H9 (cell line): ENCODE measurements around the gene HDAC2. TPM values are rescaled to one million over a fixed set of nuclear protein-coding genes. Genes with fewer than 3 reads are reported as not detected.

Experiments
- DNase-seq: peaks from one replicate; pipeline ENCODE4 v3.0.0-alpha.2; 2017
- H2AFZ ChIP-seq: one replicate; pipeline ENCODE4 v1.6.1; 2013; ENCODE audit warnings: mild to moderate bottlenecking, low read length, control low read depth, moderate library complexity
- H2AK5ac ChIP-seq: 2 replicates; pipeline ENCODE4 v1.6.1; 2013; ENCODE audit warnings: low read length, control low read depth, mixed read lengths; ENCODE audit not compliant: insufficient read length
- H2BK120ac ChIP-seq: one replicate; pipeline ENCODE4 v1.6.1; 2013; ENCODE audit warnings: low read depth, mild to moderate bottlenecking, low read length, control low read depth, inconsistent platforms; ENCODE audit not compliant: poor library complexity, severe bottlenecking
- H2BK12ac ChIP-seq: 2 replicates; pipeline ENCODE4 v1.6.1; 2013; ENCODE audit warnings: low read length, control low read depth, mixed read lengths, low read depth; ENCODE audit not compliant: insufficient read length
- H2BK15ac ChIP-seq: 2 replicates; pipeline ENCODE4 v1.6.1; 2013; ENCODE audit warnings: low read depth, low read length, control low read depth
- H2BK20ac ChIP-seq: one replicate; pipeline ENCODE4 v1.6.1; 2013; ENCODE audit warnings: low read depth, mild to moderate bottlenecking, low read length, control low read depth, inconsistent platforms; ENCODE audit not compliant: poor library complexity, severe bottlenecking
- H2BK5ac ChIP-seq: 2 replicates; pipeline ENCODE4 v1.6.1; 2013; ENCODE audit warnings: low read length, control low read depth, mixed read lengths; ENCODE audit not compliant: insufficient read length
- H3K14ac ChIP-seq: 2 replicates; pipeline ENCODE4 v1.6.1; 2013; ENCODE audit warnings: low read length, control low read depth; ENCODE audit not compliant: insufficient read depth
- H3K18ac ChIP-seq: 2 replicates; pipeline ENCODE4 v1.6.1; 2013; ENCODE audit warnings: low read depth, mild to moderate bottlenecking, mixed read lengths, low read length, control low read depth; ENCODE audit not compliant: insufficient read length
- H3K23ac ChIP-seq: 2 replicates; pipeline ENCODE4 v1.6.1; 2013; ENCODE audit warnings: low read length, control low read depth, mixed read lengths, low read depth; ENCODE audit not compliant: insufficient read length
- H3K23me2 ChIP-seq: 2 replicates; pipeline ENCODE4 v1.6.1; 2013; ENCODE audit warnings: low read depth, mild to moderate bottlenecking, mixed read lengths, low read length, control low read depth; ENCODE audit not compliant: insufficient read length, poor library complexity, severe bottlenecking
- H3K27ac ChIP-seq: 2 replicates; pipeline ENCODE4 v1.5.1; 2013; ENCODE audit warnings: low read length, control low read depth, mixed read lengths, low read depth; ENCODE audit not compliant: insufficient read length
- H3K27me3 ChIP-seq: 2 replicates; pipeline ENCODE4 v1.6.1; 2013; ENCODE audit warnings: low read length, control low read depth, inconsistent platforms; ENCODE audit not compliant: insufficient read depth
- H3K4ac ChIP-seq: 2 replicates; pipeline ENCODE4 v1.6.1; 2013; ENCODE audit warnings: low read depth, mild to moderate bottlenecking, control low read depth, inconsistent platforms, low read length, moderate library complexity
- H3K4me1 ChIP-seq: 2 replicates; pipeline ENCODE4 v1.6.1; 2013; ENCODE audit warnings: low read length, control low read depth, inconsistent platforms; ENCODE audit not compliant: insufficient read depth
- H3K4me2 ChIP-seq: 2 replicates; pipeline ENCODE4 v1.6.1; 2013; ENCODE audit warnings: low read length, control low read depth, mixed read lengths; ENCODE audit not compliant: insufficient read length, insufficient read depth
- H3K56ac ChIP-seq: 2 replicates; pipeline ENCODE4 v1.6.1; 2013; ENCODE audit warnings: low read depth, mild to moderate bottlenecking, mixed read lengths, low read length, control low read depth; ENCODE audit not compliant: insufficient read length
- H3K79me1 ChIP-seq: 2 replicates; pipeline ENCODE4 v1.6.1; 2013; ENCODE audit warnings: low read depth, mild to moderate bottlenecking, moderate library complexity, low read length, control low read depth, inconsistent platforms; ENCODE audit not compliant: insufficient read depth, poor library complexity, severe bottlenecking
- H3K79me2 ChIP-seq: 2 replicates; pipeline ENCODE4 v1.6.1; 2013; ENCODE audit warnings: low read length, control low read depth, inconsistent platforms; ENCODE audit not compliant: insufficient read depth
- H3K9ac ChIP-seq: 2 replicates; pipeline ENCODE4 v1.6.1; 2013; ENCODE audit warnings: low read length, control low read depth, mixed read lengths; ENCODE audit not compliant: insufficient read length; ENCODE audit errors: extremely low read depth
- H3K9me3 ChIP-seq: one replicate; pipeline ENCODE4 v1.6.1; 2013; ENCODE audit warnings: low read depth, low read length, inconsistent platforms; ENCODE audit not compliant: control insufficient read depth
- H3T11ph ChIP-seq: one replicate; pipeline ENCODE4 v1.6.1; 2013; ENCODE audit warnings: mild to moderate bottlenecking, low read length, control low read depth, inconsistent platforms
- H4K20me1 ChIP-seq: one replicate; pipeline ENCODE4 v1.6.1; 2013; ENCODE audit not compliant: control insufficient read depth, insufficient read length, insufficient read depth
- H4K5ac ChIP-seq: 2 replicates; pipeline ENCODE4 v1.6.1; 2013; ENCODE audit warnings: low read depth, mild to moderate bottlenecking, mixed read lengths, low read length, control low read depth; ENCODE audit not compliant: insufficient read length
- H4K8ac ChIP-seq: replicated peaks from 2 replicates; pipeline ENCODE4 v1.6.1; 2013; ENCODE audit warnings: low read length, control low read depth, mixed read lengths, low read depth; ENCODE audit not compliant: insufficient read length
- H4K91ac ChIP-seq: 2 replicates; pipeline ENCODE4 v1.6.1; 2013; ENCODE audit warnings: low read depth, mild to moderate bottlenecking, moderate library complexity, mixed read lengths, low read length, control low read depth; ENCODE audit not compliant: insufficient read length
- H3K27ac Mint-ChIP-seq, 3 experiments: 2 replicates in 2 of 3; 3 replicates in 1 of 3; pipeline ENCODE4 v1.8.0; 2020 to 2021; ENCODE audit warnings: mixed read lengths in 3 of 3, mild to moderate bottlenecking in 1 of 3, moderate library complexity in 1 of 3
- H3K27me3 Mint-ChIP-seq: 2 replicates; pipeline ENCODE4 v1.8.0; 2021; ENCODE audit warnings: low read depth, mild to moderate bottlenecking, moderate library complexity, mixed read lengths
- H3K36me3 Mint-ChIP-seq, 3 experiments: 2 replicates in 2 of 3; 3 replicates in 1 of 3; pipeline ENCODE4 v1.8.0; 2020 to 2021; ENCODE audit warnings: low read depth in 3 of 3, mixed read lengths in 3 of 3; ENCODE audit not compliant: insufficient read depth in 1 of 3
- H3K4me1 Mint-ChIP-seq, 2 experiments: 2 replicates each; pipeline ENCODE4 v1.8.0; 2020; ENCODE audit warnings: mixed read lengths in 2 of 2
- H3K4me3 Mint-ChIP-seq, 2 experiments: 2 replicates in 1 of 2; 3 replicates in 1 of 2; pipeline ENCODE4 v1.8.0; 2020 to 2021; ENCODE audit warnings: mild to moderate bottlenecking in 2 of 2, mixed read lengths in 2 of 2, moderate library complexity in 1 of 2
- H3K9me3 Mint-ChIP-seq, 2 experiments: 2 replicates in 1 of 2; 3 replicates in 1 of 2; pipeline ENCODE4 v1.8.0; 2020; ENCODE audit warnings: mild to moderate bottlenecking in 2 of 2, mixed read lengths in 2 of 2, moderate library complexity in 1 of 2
- WGBS: extraction: QIAGEN DNeasy Blood & Tissue Kit; methylation state at CpG from one replicate; pipeline ENCODE4 v1.1.7; 2013; ENCODE audit warnings: missing lambda C conversion rate, low lambda C conversion rate, mixed read lengths; ENCODE audit not compliant: insufficient read length; ENCODE audit errors: extremely low coverage; 5-methylcytosine and 5-hydroxymethylcytosine counted together
- total RNA-seq: library from RNA; stranded (reverse); gene quantifications from 2 replicates; pipeline ENCODE4 v1.2.1, GENCODE V29; 2021
- TF ChIP-seq, protein P1 (sequence below): fragments of 200-600 bp; sonication (generic); conservative IDR thresholded peaks from 3 replicates; pipeline ENCODE4 v1.8.0; 2021; ENCODE audit warnings: antibody characterized with exemption, mild to moderate bottlenecking

Gene HDAC2
- total RNA-seq, 1 experiment from 2014 or later: 330 TPM

GRCh38 chr6:113909224-113909856, 61.6 kb downstream of the HDAC2 start:
- H2AK5ac ChIP-seq: no peak overlapping the region
- WGBS: no CpG with 5 or more reads among the region's 6 CpGs
- H2BK120ac ChIP-seq: no peak overlapping the region
- no peak overlapping the region for H4K91ac ChIP-seq
- H3K56ac ChIP-seq: no peak overlapping the region
- H2BK5ac ChIP-seq: no peak overlapping the region
- H3K79me2 ChIP-seq: no peaks in the 10 kb centered on the region
- H3K18ac ChIP-seq: no peak overlapping the region
- no peak for DNase-seq
- H2BK15ac ChIP-seq: no peak overlapping the region
- no peak overlapping the region for H2BK20ac ChIP-seq
- Mint-ChIP-seq H3K36me3 (no peaks in the 10 kb centered on the region), H3K9me3 (no peaks in the 10 kb centered on the region), H3K4me3 (no peak overlapping the region), H3K4me1 (peaks cover 2 to 5% of the 10 kb centered on the region in 2 experiments; a peak in 2 of 4 replicates), H3K27me3 (no peaks in the 10 kb centered on the region), H3K27ac (no peak overlapping the region)
- H3K9ac ChIP-seq: no peak overlapping the region
- H3K23ac ChIP-seq: no peak overlapping the region
- TF ChIP-seq, protein P1, sequence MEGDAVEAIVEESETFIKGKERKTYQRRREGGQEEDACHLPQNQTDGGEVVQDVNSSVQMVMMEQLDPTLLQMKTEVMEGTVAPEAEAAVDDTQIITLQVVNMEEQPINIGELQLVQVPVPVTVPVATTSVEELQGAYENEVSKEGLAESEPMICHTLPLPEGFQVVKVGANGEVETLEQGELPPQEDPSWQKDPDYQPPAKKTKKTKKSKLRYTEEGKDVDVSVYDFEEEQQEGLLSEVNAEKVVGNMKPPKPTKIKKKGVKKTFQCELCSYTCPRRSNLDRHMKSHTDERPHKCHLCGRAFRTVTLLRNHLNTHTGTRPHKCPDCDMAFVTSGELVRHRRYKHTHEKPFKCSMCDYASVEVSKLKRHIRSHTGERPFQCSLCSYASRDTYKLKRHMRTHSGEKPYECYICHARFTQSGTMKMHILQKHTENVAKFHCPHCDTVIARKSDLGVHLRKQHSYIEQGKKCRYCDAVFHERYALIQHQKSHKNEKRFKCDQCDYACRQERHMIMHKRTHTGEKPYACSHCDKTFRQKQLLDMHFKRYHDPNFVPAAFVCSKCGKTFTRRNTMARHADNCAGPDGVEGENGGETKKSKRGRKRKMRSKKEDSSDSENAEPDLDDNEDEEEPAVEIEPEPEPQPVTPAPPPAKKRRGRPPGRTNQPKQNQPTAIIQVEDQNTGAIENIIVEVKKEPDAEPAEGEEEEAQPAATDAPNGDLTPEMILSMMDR: peak; percentile 87
- H3K23me2 ChIP-seq: no peaks in the 10 kb centered on the region
- no peak overlapping the region for H4K5ac ChIP-seq
- H3K4me2 ChIP-seq: no peak overlapping the region
- no peaks in the 10 kb centered on the region for H4K20me1 ChIP-seq
- no peaks in the 10 kb centered on the region for H3K4me1 ChIP-seq
- no peaks in the 10 kb centered on the region for H3K9me3 ChIP-seq
- H3K27ac ChIP-seq: no peak overlapping the region
- no peak overlapping the region for H2BK12ac ChIP-seq
- H4K8ac ChIP-seq: no peak overlapping the region
- H3K14ac ChIP-seq: no peak overlapping the region
- no peak overlapping the region for H3K4ac ChIP-seq
- H2AFZ ChIP-seq: no peak overlapping the region
- H3T11ph ChIP-seq: no peak overlapping the region
- no peaks in the 10 kb centered on the region for H3K79me1 ChIP-seq
- H3K27me3 ChIP-seq: no peaks in the 10 kb centered on the region
